ENCODE data around the gene LARP1. TPM values are rescaled to one million over a fixed set of nuclear protein-coding genes. Genes with fewer than 3 reads are reported as not detected.

The LARP1 gene
- 100 to 1,000 TPM; 152 to 159 TPM for total RNA-seq
- 10 to 100 TPM in 1 of 2 donors, 1 to 10 TPM in 1; 6.0 to 28.8 TPM for polyA plus RNA-seq

- POLR2A ChIA-PET (ENCODE audit: partially characterized antibody): interaction anchor here (3.3 kb wide), 1 partner anchor 102 kb away, joined by 19 read pairs; the partner anchor contains the start of gene CNOT8
- Histone ChIP-seq H3K27me3 (ENCODE audit: insufficient read depth, low read length) (no peaks in the 10 kb centered on the region), H3K9me3 (ENCODE audit: control insufficient read depth in 1 of 2, low read length in 2 of 2) (no peaks in the 10 kb centered on the region), H3K36me3 (ENCODE audit: insufficient read depth, low read length) (no peaks in the 10 kb centered on the region), H3K27ac (ENCODE audit: low read depth, low read length) (peak within 1 kb of the TSS; percentile 92), H3K4me1 (ENCODE audit: insufficient read depth, low read length) (peaks cover 40% of the 10 kb centered on the region), H3K4me3 (ENCODE audit: low read length in 2 of 2) (peak within 1 kb of the TSS; percentile 71 to 91)
- intact Hi-C loops (cut with micrococcal nuclease): loop anchor here (1.0 to 5.0 kb wide), 7 partner anchors 57 to 563 kb away; partner anchors contain the start of genes CNOT8, GALNT10, MRPL22 and SAP30L
- Mint-ChIP-seq H3K36me3 (peaks cover 0 to 10% of the 10 kb centered on the region in 2 donors), H3K27ac (peak within 1 kb of the TSS; percentile 95 to 99 (median 97)), H3K4me1 (peaks cover 31 to 63% (median 45%) of the 10 kb centered on the region in 4 donors), H3K4me3 (peak within 1 kb of the TSS; percentile 91 to 99 (median 96)), H3K27me3 (no peaks in the 10 kb centered on the region), H3K9me3 (no peaks in the 10 kb centered on the region)
- CTCF ChIA-PET (ENCODE audit: partially characterized antibody): no interaction called here
- DNase-seq: no peak
Measured at GRCh38 chr5:154755361-154756008, at the start of gene LARP1. TSS of gene LARP1 (plus strand) at chr5:154755377. CDS start at chr5:154755758, 381 bp downstream.

DNA sequence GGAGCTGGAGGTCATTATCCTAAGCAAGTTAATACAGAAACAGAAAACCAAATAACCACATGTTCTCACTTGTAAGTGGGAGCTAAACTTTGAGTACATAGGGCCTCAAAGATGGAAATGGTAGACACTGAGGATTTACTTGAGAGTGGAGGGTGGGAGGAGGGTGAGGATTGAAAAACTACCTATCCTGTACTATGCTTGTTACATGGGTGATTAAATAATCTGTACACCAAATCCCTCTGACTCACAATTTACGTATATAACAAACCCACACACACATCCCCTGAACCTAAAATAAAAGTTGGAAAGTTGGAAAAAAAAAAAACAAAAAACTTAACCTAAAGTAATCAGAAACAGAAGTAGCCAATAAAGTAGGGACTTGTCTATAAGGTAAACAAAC is 48.8 kb upstream of the LARP1 start:
- no peaks in the 10 kb centered on the region for H3K4me1 Mint-ChIP-seq
- intact Hi-C loops (cut with micrococcal nuclease): no loop called here
- H3K27me3 Mint-ChIP-seq: no peaks in the 10 kb centered on the region
- H3K9me3 Mint-ChIP-seq: no peaks in the 10 kb centered on the region
- Histone ChIP-seq H3K36me3 (ENCODE audit: insufficient read depth, low read length) (no peaks in the 10 kb centered on the region), H3K9me3 (ENCODE audit: control insufficient read depth in 1 of 2, low read length in 2 of 2) (no peaks in the 10 kb centered on the region), H3K4me1 (ENCODE audit: insufficient read depth, low read length) (no peaks in the 10 kb centered on the region), H3K27ac (ENCODE audit: low read depth, low read length) (no peak overlapping the region), H3K4me3 (ENCODE audit: low read length in 2 of 2) (no peak overlapping the region), H3K27me3 (ENCODE audit: insufficient read depth, low read length) (no peaks in the 10 kb centered on the region)
- ChIA-PET CTCF (ENCODE audit: partially characterized antibody) (no interaction called here), POLR2A (ENCODE audit: partially characterized antibody) (no interaction called here)
- H3K4me3 Mint-ChIP-seq: no peak overlapping the region
- no peaks in the 10 kb centered on the region for H3K36me3 Mint-ChIP-seq
- DNase-seq: no peak
- no peak overlapping the region for H3K27ac Mint-ChIP-seq

- intact Hi-C loops (cut with micrococcal nuclease): no loop called here
Measured at GRCh38 chr5:154707641-154708040, 47.5 kb upstream of the LARP1 start.

DNA sequence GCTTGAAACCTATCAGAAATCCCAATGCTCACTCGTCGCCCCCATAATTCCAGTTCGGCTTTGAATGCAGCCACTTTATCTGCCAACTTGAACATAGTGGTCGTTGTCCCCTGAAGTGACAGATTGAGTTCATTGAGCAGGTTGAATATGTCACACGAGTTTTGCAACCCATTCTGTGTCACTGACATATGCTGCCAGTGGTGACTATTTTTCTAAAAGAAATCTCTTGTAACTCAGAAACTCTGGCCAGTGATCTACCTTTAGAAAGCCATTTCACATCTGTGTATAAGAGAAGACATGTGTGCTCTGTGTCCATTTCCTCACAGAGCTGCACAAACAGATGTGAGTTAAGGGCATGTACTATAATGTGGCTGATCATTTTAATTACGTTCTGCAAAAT is 47.0 kb upstream of the LARP1 start:
- H3K4me1 Mint-ChIP-seq: no peaks in the 10 kb centered on the region
- H3K27ac ChIP-seq (ENCODE audit: low read depth, low read length): no peak overlapping the region
- no peak overlapping the region for H3K27ac Mint-ChIP-seq
- no peaks in the 10 kb centered on the region for H3K36me3 ChIP-seq (ENCODE audit: insufficient read depth, low read length)
- H3K4me3 ChIP-seq (ENCODE audit: low read length in 2 of 2): no peak overlapping the region
- no peaks in the 10 kb centered on the region for H3K27me3 ChIP-seq (ENCODE audit: insufficient read depth, low read length)
- H3K4me3 Mint-ChIP-seq: no peak overlapping the region
- no peaks in the 10 kb centered on the region for H3K4me1 ChIP-seq (ENCODE audit: insufficient read depth, low read length)
- H3K36me3 Mint-ChIP-seq: no peaks in the 10 kb centered on the region
- no peaks in the 10 kb centered on the region for H3K9me3 ChIP-seq (ENCODE audit: control insufficient read depth in 1 of 2, low read length in 2 of 2)
- intact Hi-C loops (cut with micrococcal nuclease): no loop called here
- H3K9me3 Mint-ChIP-seq: no peaks in the 10 kb centered on the region
- H3K27me3 Mint-ChIP-seq: no peaks in the 10 kb centered on the region
- POLR2A ChIA-PET (ENCODE audit: partially characterized antibody): interaction anchor here (0.6 kb wide), 1 partner anchor 238 kb away, joined by 3 read pairs; no protein-coding TSS in a partner anchor
- DNase-seq: no peak
- CTCF ChIA-PET (ENCODE audit: partially characterized antibody): no interaction called here

More at GRCh38 chr5:154707641-154708040, 47.5 kb upstream of the LARP1 start:
- Histone ChIP-seq H3K27me3 (ENCODE audit: insufficient read depth, low read length) (no peaks in the 10 kb centered on the region), H3K4me3 (ENCODE audit: low read length in 2 of 2) (no peak overlapping the region), H3K4me1 (ENCODE audit: insufficient read depth, low read length) (no peaks in the 10 kb centered on the region), H3K36me3 (ENCODE audit: insufficient read depth, low read length) (no peaks in the 10 kb centered on the region), H3K27ac (ENCODE audit: low read depth, low read length) (no peak overlapping the region), H3K9me3 (ENCODE audit: control insufficient read depth in 1 of 2, low read length in 2 of 2) (no peaks in the 10 kb centered on the region)
- no peaks in the 10 kb centered on the region for H3K27me3 Mint-ChIP-seq
- no peaks in the 10 kb centered on the region for H3K36me3 Mint-ChIP-seq
- H3K9me3 Mint-ChIP-seq: no peaks in the 10 kb centered on the region
- H3K4me1 Mint-ChIP-seq: no peaks in the 10 kb centered on the region
- H3K4me3 Mint-ChIP-seq: no peak overlapping the region
- no peak overlapping the region for H3K27ac Mint-ChIP-seq
- DNase-seq: no peak
- POLR2A ChIA-PET (ENCODE audit: partially characterized antibody): interaction anchor here (0.6 kb wide), 1 partner anchor 239 kb away, joined by 3 read pairs; no protein-coding TSS in a partner anchor
- CTCF ChIA-PET (ENCODE audit: partially characterized antibody): no interaction called here

DNA sequence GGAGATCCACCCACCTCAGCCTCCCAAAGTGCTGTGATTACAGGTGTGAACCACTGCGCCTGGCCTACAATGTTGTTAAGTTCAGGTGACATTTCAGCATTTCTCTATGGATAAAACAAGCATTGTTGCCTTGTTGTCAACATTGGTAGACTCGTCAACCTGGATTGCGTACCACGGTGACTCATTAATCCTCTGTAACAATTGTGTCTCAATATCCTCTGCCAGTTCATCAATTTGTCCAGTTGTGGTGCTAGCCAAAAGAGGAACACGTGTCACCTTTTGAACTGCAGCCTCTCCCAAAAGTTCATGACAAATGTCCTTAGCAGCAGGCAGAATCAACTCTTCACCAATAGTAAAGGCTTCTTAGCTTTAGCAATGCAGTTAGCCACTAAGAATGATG is 46.3 kb upstream of the LARP1 start:
- H3K4me3 Mint-ChIP-seq: no peak overlapping the region
- Histone ChIP-seq H3K27ac (ENCODE audit: low read depth, low read length) (no peak overlapping the region), H3K27me3 (ENCODE audit: insufficient read depth, low read length) (no peaks in the 10 kb centered on the region), H3K36me3 (ENCODE audit: insufficient read depth, low read length) (no peaks in the 10 kb centered on the region), H3K4me1 (ENCODE audit: insufficient read depth, low read length) (no peaks in the 10 kb centered on the region), H3K9me3 (ENCODE audit: control insufficient read depth in 1 of 2, low read length in 2 of 2) (no peaks in the 10 kb centered on the region), H3K4me3 (ENCODE audit: low read length in 2 of 2) (no peak overlapping the region)
- H3K27me3 Mint-ChIP-seq: no peaks in the 10 kb centered on the region
- DNase-seq: no peak
- POLR2A ChIA-PET (ENCODE audit: partially characterized antibody): no interaction called here
- no peaks in the 10 kb centered on the region for H3K36me3 Mint-ChIP-seq
- no peaks in the 10 kb centered on the region for H3K4me1 Mint-ChIP-seq
- CTCF ChIA-PET (ENCODE audit: partially characterized antibody): no interaction called here
- H3K27ac Mint-ChIP-seq: no peak overlapping the region
- intact Hi-C loops (cut with micrococcal nuclease): no loop called here
- no peaks in the 10 kb centered on the region for H3K9me3 Mint-ChIP-seq

- Mint-ChIP-seq H3K27me3 (no peaks in the 10 kb centered on the region), H3K36me3 (no peaks in the 10 kb centered on the region), H3K27ac (peak overlapping the region in 1 of 7 donors; percentile 57), H3K4me1 (peaks cover 2 to 5% (median 4%) of the 10 kb centered on the region in 4 donors), H3K9me3 (no peaks in the 10 kb centered on the region), H3K4me3 (no peak overlapping the region)
- intact Hi-C loops (cut with micrococcal nuclease): no loop called here
- CTCF ChIA-PET (ENCODE audit: partially characterized antibody): no interaction called here
- POLR2A ChIA-PET (ENCODE audit: partially characterized antibody): no interaction called here
- Histone ChIP-seq H3K27ac (ENCODE audit: low read depth, low read length) (no peak overlapping the region), H3K36me3 (ENCODE audit: insufficient read depth, low read length) (no peaks in the 10 kb centered on the region), H3K4me3 (ENCODE audit: low read length in 2 of 2) (no peak overlapping the region), H3K9me3 (ENCODE audit: control insufficient read depth in 1 of 2, low read length in 2 of 2) (no peaks in the 10 kb centered on the region), H3K4me1 (ENCODE audit: insufficient read depth, low read length) (no peaks in the 10 kb centered on the region), H3K27me3 (ENCODE audit: insufficient read depth, low read length) (no peaks in the 10 kb centered on the region)
- DNase-seq: no peak
Measured at GRCh38 chr5:154709368-154710305, 45.5 kb upstream of the LARP1 start.

Measured in CD4-positive, alpha-beta memory T cell (primary cell).